TTC549 (cell line): ENCODE results near the gene PRDX4.
"Not testable (repeated sequence)": the region's sequence is repeated elsewhere in the genome, so short reads cannot be mapped to it uniquely, and the experiment has no call there.

Experiments
- FAIRE-seq: peaks from 2 replicates; lab custom pipeline; 2012; peaks lifted over from hg19 to GRCh38; lab: Jason Lieb, UNC

Gene PRDX4

DNA sequence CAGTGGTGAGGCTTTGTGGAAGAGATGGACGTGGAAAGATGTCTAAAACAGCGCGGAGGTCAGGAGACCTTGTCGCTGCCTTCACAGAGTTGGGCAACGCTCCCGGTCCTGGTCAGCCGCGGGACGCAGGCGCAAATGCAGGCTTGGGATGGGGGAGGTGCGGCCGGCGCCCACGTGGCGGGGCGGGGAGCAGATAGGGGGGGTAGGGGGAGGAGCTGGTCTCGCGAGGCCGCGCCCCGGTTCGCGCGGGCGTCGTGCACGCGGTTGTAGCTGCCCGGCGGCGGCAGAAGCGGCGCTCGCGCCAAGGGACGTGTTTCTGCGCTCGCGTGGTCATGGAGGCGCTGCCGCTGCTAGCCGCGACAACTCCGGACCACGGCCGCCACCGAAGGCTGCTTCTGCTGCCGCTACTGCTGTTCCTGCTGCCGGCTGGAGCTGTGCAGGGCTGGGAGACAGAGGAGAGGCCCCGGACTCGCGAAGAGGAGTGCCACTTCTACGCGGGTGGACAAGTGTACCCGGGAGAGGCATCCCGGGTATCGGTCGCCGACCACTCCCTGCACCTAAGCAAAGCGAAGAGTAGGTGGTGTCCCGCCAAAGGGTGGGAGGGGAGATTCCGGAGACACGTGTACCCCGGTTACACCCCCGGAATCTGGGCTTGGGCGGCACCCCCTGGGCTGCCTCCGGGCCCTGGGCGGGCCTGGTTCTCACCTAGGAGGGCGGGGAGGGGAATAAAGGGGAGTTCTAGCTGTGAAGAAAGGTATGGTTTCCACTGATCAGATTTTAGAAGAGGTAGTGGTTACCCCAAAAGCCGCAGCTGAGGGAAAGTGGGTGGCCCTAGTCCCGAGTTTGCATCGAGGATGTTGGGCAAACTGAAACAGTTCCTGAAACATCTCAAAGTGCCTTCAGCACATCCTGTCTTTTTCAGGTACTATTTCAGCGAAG lies at the start of gene PRDX4:
TSS of gene PRDX4 (plus strand) at position 255 of the 939 bp plus-strand sequence. CDS start at position 333, 78 bp downstream.
- no peak for FAIRE-seq

- no peak for FAIRE-seq
Measured at GRCh38 chrX:23621621-23622265, 45.5 kb upstream of the PRDX4 start.

- FAIRE-seq: no peak
Measured at GRCh38 chrX:23623797-23624196, 43.5 kb upstream of the PRDX4 start.

DNA sequence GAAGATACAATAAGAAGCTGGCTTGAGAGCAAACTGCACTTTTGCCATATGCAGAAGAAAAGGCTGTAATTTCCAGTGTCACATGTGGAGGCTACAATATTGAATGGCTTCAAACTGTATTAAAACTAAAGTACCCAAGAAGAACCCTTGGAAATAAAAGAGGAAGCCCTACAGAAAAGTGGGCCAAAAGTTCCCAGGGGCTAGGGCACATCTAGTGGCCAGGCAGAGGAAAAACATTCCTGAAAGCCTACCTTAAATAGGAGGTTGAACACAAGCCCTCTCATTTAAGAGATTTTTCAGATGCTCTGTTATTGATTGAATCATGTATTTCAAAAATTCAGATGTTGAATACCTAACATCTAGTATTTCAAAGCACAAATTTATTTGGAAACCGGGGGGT lies 40.6 kb upstream of the PRDX4 start:
- FAIRE-seq: no peak

DNA sequence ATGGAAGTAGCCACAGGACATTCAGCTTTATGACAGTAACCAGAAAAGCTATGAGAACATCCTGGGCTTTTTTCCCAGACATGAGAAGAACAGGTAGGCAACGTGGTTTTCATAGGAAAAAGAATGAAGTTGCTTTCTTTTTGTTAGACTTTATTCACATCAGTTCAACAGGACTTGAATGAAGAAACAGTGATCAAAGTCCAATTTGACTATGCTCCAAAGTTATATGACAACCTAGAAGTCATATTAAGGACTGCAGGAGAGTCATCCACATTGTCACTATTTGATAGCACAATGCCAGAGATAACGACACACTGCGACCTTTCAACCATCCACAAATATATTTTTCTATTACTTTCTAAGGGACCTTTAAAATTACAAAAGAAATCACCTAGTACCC lies 39.2 kb upstream of the PRDX4 start:
- FAIRE-seq: no peak

DNA sequence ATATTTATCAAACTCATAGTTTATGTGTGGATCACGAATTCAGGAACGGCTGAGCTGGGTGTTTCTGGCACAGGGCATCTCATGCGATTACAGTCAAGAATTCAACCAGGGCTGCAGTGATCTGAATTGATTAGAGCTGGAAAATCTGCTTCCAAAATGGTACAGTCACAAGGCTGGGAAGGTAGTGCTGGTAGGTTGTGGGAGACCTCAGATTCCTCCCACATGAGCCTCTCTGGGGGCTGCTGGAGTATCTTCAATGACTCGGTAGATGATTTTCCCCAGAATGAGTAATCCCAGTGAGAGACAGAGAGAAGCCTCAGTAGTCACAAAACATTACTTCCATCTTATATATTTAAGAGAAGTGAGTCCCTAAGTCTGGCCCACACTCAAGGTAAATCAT lies 36.2 kb upstream of the PRDX4 start:
- no peak for FAIRE-seq

DNA sequence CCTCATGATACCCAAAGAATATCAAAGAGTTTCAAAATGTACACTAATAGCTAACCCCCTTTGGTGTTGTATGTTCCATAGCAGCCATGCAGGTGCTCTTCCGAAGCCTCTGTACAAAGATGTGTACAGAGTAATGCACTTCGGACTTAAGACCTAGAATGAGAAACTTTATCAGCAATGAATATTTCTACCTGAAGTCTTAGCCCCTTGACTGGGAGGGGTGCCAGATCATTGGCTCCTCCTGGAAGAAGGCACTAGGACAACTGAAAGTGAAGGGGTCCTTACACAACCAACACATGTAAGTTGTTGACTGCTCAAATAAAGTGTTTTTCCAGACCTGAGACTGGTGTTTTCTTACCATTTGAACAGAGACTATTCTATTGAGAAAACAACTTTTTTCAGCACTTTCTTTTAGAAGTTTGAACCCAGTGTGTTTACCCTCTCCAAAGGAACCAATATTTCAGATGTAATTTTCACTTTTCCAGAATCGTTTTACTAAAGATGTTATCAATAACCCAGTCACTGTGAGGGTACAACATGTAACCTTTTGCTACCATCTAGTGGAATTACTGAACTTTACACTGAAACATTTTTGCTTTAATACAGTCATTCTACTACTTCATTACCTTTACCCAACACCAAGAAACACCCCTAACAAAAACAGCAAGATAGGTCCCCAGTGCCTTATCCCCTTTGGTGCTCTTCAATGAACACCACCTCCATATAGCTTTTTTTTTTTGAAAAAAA lies 33.3 kb upstream of the PRDX4 start:
- peak; percentile 28 for FAIRE-seq

GRCh38 chrX:23637187-23637586 lies 30.1 kb upstream of the PRDX4 start:
- no peak for FAIRE-seq

DNA sequence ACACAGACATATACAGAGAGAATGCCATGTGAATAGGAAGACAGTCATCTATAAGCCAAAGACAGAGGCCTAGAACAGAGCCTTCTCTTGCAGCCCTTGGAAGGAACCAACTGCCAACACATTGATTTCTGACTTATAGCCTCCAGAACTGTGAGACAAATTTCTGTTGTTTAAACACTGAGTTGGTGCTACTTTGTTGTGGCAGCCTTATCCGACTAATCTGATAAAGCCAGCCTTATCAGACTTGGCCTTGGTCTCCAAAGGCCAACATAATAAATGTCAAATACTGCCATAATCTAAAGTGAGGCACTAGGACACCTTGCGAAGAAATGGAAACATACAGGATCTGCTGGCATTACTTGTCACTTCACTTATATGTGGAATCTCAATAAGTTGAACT lies 24.3 kb upstream of the PRDX4 start:
- FAIRE-seq: no peak

DNA sequence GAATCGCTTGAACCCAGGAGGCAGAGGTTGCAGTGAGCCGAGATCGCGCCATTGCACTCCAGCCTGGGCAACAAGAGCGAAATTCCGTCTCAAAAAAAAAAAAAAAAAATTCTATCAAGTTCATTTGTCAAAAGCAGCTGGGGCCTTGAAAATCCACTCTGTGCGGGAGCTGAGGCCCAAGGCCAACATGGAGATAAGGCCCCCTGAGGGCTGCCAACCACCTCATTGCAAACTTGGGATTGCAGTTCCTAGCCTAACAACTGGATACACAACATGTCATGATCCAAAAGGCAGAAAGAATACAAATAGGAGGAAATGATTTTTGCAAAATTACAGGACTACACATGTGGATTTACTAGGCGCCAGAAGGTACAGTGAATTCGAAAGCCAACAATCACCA lies 22.5 kb upstream of the PRDX4 start:
- FAIRE-seq: no peak

DNA sequence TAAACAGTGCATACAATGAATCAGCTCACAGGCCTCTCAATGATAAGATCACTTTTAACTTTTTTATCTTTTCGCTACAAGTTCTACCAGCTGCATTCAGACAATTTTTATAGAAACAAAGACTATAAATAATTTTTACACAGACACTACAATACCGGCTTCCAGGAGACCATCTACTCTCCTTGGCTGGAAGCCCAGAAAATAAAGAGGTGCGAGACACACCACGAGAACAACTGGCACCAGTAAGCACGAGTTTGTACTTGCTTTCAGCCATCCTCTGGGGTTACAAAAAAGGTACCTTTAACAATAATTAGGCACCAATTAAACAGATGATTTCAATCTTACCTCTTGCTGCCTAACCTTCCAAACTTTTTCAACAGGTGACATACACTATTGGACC lies 11.2 kb upstream of the PRDX4 start:
- FAIRE-seq: no peak

- no peak for FAIRE-seq
Measured at GRCh38 chrX:23656684-23657083, 10.6 kb upstream of the PRDX4 start.

- no peak for FAIRE-seq
Measured at GRCh38 chrX:23659339-23659738, 8.0 kb upstream of the PRDX4 start.

- not testable (repeated sequence) for FAIRE-seq
Measured at GRCh38 chrX:23660083-23660765, 7.1 kb upstream of the PRDX4 start.

GRCh38 chrX:23660766-23661132 lies 6.5 kb upstream of the PRDX4 start:
- no peak for FAIRE-seq

GRCh38 chrX:23661671-23662070 lies 5.6 kb upstream of the PRDX4 start:
- no peak for FAIRE-seq

DNA sequence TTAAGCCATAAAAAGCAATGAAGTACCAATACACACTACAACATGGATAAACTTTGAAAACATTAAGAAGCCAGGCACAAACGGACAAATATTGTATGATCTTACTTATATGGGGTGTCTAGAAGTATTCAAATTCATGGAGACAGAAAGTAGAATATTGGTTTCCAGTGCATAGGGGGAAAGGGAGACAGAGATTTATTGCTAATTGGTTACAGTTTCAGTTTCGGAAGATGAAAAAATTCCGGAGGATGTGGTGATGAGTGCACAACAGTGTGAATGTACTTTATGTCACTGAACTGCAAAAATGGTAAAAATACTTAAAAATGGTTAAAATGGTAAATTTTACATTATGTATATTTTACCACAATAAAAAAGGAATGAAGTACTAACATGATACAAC lies 5.1 kb upstream of the PRDX4 start:
- FAIRE-seq: no peak

DNA sequence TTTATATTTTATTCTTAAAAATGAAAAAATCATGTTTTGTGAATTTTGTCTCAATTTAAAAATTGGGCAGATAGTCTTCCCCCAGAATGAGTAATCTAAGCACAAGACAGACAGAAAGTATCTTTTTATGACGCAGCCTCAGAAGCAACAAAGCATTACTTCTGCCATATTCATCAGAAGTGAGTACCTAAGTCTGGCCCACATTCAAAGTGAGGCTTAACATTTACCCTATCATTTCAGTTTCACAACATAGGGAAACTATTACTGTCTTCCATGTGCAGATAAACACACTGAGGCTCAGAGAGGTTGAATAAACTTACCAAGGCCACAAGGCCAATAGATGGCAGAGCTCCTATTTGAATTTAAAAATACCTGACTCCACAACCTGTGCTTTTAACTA lies 4.4 kb upstream of the PRDX4 start:
- FAIRE-seq: no peak

DNA sequence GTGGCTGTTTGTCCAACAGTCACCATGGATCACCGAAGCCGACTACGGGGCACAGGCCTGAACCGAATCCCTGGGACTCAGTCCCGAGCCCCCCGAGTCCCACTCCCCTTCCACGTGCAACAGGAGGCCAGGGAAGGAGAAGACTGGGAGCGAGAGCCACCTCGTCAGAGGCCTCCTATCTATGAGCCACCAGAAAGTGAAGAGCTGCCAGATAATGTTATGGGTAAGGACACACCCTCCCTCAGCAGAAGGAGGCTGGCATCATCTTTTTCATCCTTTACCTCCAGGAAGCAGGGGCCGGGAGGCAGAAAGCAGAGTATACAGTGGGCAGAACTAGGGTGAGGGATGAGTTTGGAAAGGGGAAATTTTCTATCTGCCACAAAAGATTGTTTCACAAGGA lies 2.8 kb upstream of the PRDX4 start:
- no peak for FAIRE-seq

DNA sequence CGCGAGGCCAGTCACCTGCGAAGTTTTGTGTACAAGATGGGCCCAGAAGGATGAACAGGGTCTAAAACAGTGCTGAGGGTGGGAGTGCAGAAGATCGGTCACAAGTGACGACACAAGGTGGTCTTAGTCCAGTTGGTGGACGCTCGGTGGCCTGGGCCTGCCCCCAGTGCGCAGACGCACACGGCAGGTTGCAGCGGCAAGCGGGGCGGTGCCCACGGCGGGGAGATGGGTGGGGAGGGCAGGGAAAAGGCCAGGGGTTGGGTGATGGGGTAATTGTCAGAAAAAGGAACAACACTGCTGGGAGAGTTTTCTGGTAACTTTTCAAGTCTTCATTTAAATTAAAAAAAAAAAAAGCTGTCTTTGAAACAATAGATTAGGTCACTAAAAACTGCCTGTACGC lies 1.0 kb upstream of the PRDX4 start:
- no peak for FAIRE-seq

GRCh38 chrX:23668335-23668734 lies 1.0 kb downstream of the PRDX4 start:
- no peak for FAIRE-seq

DNA sequence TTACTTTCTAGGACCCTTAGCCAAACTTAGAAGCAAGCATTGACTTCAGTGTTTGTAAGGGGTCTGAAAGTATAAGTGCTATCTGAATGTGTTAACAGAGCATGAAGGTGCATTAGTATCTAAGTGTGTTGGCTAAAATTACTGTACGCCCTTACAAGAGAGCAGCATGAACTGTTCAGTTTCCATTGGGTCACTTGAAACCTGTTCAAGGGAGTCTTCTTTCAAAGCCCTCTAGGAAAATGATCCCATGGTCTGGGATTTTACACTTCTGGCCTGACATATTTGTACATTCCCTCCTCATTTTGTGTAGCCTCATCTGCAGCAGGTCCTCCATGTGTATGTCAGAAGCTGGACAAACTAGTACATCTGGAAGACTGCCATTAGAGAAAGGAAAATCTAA lies 3.2 kb downstream of the PRDX4 start:
- FAIRE-seq: no peak

- no peak for FAIRE-seq
Measured at GRCh38 chrX:23673108-23673507, 5.8 kb downstream of the PRDX4 start.
